ENCODE measurements around the gene PALD1.
A peak's percentile ranks its signal among the peaks of the same experiment; 100 is the strongest.

The PALD1 gene

GRCh38 chr10:70557086-70557845 lies 78.7 kb downstream of the PALD1 start:
- no peak for DNase-seq (ENCODE audit: low read depth in 2 of 2)

- DNase-seq (ENCODE audit: low read depth in 2 of 2) = no peak
Observed at GRCh38 chr10:70557876-70558275, 79.3 kb downstream of the PALD1 start.

DNA sequence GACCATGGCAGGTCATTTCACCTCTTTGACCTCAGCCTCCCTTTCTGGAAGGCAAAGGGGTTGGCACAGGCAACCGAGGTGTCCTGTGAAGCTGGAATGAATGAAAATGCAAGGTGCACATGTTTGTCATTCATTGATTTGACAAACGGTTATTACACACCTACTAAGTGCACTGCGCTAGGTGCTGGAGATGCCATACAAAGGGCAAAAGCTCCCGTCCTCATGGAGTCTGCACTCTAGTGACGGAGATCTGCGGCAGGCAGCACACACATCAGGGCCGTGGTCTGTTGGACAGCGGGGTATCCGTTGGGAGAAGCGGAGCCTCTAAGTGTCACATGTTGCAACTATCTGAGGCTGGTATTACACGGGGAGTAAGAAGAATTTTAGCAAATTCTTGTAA lies 79.7 kb downstream of the PALD1 start:
- DNase-seq (ENCODE audit: low read depth in 2 of 2) = no peak

DNA sequence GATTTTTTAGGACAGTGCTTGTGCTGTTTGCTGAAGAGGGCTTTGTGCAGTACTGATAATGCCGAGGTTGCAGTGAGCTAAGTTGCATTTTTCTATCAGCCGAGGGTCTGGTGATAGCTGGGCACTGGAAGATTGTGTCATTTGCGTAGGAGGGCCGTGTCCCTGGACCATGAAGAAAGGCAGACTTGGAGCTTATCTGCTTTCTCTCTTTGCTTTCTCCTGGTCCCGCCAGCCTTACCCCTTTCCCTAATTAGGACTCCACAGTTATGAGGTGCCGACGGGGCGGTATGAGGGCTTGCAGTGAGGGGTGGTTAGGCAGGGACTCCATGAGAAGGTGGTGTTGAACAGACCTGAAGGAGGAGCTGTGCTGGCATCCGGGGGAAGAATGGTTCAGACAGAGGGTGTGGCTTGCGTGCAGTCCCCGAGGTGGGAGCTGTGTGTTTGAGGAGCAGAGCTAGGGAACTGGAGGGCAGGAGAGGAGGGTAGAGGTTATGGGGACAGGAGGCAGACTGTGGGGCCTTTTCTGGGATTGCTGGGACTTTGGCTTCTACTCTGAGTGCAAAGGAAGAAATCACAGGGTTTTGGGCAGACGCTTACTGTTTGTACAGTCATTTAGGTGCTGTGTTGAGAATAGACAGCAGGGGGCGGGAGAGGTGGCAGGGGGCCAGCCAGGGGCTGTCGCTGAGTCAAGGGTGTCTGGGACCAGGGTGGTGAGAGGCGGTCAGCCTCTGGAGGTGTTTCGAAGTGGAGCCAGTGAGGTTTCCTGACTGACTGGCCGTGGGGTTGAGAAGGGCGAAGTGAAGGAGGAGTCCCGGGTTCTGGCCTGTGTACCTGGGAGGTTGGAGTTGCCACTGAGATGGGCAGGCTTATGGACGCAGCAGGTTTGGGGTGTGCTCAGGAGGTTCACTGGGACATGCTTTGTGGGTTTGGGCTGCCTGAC lies 80.6 kb downstream of the PALD1 start:
- peak; percentile 58 to 64 for DNase-seq (ENCODE audit: low read depth in 2 of 2)

DNA sequence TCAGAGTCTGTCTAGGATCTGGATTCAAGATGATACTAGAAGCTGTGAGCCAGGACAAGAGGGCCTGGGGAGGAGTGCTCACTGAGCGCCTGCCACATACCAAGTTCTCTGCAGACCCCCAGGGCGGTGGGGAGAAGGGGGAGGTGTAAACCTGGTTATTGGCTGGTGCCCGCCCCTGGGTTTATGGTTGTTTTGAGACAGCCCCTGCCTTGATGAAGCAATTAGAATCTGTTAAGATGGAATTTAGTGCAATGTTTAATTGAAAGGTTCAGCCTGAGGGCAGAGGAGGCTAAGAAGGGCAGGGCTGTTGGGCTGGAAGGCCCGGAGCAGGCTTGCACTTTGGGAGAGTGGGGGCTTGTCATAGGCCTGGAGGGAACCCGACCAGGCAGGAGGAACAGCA lies 81.3 kb downstream of the PALD1 start:
- DNase-seq (ENCODE audit: low read depth in 2 of 2) = no peak

- DNase-seq (ENCODE audit: low read depth in 2 of 2) = no peak
Observed at GRCh38 chr10:70560511-70560941, 82.0 kb downstream of the PALD1 start.

GRCh38 chr10:70561070-70561469 lies 82.5 kb downstream of the PALD1 start:
- no peak for DNase-seq (ENCODE audit: low read depth in 2 of 2)

DNA sequence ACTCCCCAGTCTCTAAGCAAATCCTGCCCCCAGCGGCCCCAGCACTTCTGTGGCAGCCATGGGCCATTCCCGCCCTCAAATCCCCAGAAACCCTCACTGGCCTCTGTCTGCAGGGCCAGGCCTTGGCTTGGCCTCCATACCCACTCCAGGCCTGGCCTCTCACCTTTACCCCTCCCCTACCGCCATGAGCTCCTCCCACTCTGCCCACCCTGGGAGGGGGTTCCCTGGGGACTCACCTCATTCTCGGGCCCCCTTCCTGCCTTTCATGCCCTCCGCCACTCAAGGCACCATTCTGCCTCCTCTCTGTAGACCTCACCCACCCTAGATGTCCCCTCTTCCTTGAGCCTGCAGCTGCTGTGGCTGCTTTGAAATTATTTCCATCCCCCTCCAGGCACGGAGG lies 83.0 kb downstream of the PALD1 start:
- DNase-seq (ENCODE audit: low read depth in 2 of 2) = no peak

DNA sequence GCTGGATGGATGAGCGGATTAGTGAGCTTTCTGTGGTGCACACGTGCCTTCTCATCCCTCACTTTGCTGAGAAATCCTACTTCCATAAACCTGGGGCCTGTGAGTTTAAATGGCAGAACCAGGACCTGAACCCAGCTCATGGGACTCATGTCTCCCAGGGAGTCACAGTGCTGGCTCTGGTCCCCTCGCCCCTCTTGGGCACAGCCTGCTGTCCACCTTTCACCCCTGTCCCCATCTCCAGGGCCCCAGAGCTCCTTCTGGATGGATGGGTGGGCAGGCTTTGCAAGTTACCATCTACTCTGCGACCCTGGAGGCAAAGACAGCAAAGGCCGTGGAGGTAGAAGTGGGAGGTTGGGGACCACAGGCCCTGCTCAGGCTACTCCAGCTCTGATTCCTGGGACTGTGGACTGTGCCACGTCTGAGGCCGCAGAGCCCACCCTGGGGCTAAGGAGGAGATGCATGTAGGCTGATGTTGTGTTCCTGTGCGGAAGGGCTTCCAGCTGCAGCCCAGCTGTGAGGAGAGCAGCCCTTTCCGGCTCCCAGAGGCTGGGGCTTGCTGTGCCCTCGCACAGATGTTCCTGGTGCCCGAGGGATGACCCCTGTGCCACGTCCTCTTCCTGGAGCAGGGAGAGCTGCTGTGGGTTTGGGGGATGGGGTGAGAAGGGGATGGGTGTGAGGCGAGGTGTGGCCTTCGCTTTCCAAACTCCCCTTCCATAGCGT lies 83.6 kb downstream of the PALD1 start:
- DNase-seq (ENCODE audit: low read depth in 2 of 2) = no peak

DNA sequence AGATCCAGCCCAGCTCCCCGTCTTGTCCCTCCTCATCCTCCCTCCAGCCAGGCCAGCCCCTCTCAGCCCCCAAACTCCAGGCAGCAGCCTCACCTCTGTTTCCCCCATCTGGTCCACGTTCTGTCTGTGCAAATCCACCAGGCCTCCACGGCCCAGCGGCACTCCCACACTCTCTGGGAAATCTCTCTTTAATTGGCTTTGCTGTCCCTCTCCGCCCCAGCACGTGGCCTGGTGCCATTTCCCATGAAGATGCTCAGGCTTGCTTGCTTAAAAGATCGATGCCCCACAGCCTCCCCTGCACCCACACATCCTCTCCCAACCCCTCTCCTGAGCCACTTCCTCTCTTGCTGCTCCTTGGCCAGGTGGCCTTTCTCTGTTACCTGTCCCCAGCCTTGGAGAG lies 84.7 kb downstream of the PALD1 start:
- no peak for DNase-seq (ENCODE audit: low read depth in 2 of 2)

- no peak for DNase-seq (ENCODE audit: low read depth in 2 of 2)
Observed at GRCh38 chr10:70564113-70564725, 85.7 kb downstream of the PALD1 start.

- no peak for DNase-seq (ENCODE audit: low read depth in 2 of 2)
Observed at GRCh38 chr10:70564901-70565351, 86.4 kb downstream of the PALD1 start.

DNA sequence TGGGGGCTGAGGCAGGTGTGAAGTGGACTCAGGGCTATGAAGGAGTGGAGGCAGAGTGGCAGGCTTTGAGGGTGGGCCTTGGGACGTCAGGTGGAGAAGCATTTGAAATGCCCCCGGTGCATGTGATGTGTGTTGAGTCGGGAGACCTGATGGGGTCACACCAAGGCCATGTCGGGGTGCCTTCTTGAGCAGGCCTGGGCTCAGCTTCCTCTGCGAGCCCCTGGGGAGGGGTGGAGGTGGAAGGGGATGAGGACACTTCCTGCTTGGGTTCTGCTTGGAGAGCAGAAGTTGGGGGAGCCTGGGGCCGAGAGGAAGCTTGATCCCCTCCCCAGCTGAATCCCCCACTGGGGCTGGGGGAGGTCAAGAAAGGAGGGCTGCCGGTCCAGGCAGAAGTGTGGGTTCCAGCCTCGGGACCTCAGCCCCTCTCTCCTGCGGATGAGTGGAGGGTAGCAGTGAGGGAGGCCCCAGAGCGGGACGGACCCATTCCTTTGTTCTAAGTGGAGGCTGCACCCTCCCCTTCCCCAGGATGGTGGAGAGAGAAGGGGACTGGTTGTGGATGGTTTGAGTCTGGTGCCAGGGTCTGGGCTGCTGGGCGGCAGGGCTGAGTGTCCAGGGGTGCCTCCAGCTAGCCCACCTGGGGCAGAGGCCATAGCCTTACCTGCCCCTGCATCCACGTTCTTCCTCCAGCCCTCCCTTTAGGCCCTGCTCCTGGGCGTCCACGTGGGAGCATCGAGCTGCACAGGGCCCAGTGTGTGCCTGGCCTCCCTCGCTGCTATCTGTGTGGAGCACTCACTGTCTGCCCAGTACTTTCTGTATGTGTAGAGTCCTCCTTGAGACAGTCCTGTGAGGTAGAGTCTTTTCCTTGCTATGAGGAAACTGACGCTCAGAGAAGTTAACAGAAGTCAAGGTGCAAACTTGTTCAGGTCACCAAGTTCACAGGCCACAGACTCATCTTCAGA lies 87.3 kb downstream of the PALD1 start:
- no peak for DNase-seq (ENCODE audit: low read depth in 2 of 2)

DNA sequence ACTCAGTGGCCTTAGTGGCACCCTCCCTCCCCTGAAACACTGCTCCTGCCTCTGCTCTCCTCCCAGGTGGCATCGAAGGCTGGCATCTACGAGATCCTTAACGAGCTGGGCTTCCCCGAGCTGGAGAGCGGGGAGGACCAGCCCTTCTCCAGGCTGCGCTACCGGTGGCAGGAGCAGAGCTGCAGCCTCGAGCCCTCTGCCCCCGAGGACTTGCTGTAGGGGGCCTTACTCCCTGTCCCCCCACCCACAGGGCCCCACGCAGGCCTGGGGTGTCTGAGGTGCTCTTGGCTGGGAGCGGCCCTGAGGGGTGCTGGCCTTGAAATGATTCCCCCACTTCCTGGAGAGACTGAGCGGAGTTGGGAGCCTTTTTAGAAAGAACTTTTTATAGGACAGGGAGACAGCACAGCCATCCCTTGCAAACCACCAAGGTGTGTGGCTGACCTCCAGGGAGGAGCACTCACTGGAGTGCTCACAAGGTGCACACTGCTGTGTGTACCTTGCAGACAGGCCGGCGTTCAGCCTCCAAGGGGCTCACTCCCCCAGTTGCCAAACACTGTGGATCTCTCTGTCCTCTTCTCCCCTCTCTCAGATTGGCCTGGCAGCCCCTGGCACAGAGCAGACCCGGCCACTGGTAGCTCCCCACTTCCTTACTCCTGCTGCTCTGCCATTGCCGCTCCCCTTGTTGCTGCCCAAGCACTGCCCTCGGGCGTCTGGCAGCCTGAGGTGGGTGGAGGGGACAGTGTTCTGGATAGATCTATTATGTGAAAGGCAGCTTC lies 88.1 kb downstream of the PALD1 start:
- no peak for DNase-seq (ENCODE audit: low read depth in 2 of 2)

DNA sequence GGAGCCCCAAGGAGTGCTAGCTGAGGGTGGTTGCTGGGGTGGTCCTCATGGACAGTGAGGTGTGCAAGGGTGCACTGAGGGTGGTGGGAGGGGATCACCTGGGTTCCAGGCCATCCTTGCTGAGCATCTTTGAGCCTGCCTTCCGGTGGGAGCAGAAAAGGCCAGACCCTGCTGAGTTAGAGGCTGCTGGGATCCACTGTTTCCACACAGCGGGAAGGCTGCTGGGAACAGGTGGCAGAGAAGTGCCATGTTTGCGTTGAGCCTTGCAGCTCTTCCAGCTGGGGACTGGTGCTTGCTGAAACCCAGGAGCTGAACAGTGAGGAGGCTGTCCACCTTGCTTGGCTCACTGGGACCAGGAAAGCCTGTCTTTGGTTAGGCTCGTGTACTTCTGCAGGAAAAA lies 89.0 kb downstream of the PALD1 start:
- DNase-seq (ENCODE audit: low read depth in 2 of 2) = no peak

DNA sequence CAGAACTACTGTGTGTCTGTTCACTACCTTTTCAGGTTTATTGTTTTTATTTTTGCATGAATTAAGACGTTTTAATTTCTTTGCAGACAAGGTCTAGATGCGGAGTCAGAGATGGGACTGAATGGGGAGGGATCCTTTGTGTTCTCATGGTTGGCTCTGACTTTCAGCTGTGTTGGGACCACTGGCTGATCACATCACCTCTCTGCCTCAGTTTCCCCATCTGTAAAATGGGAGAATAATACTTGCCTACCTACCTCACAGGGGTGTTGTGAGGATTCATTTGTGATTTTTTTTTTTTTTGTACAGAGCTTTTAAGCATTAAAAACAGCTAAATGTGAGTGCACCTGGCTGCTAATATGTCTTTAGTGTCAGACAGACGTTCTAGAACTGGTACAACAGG lies 89.5 kb downstream of the PALD1 start:
- no peak for DNase-seq (ENCODE audit: low read depth in 2 of 2)

GRCh38 chr10:70568781-70569495 lies 90.4 kb downstream of the PALD1 start:
- no peak for DNase-seq (ENCODE audit: low read depth in 2 of 2)

- DNase-seq (ENCODE audit: low read depth in 2 of 2) = no peak
Observed at GRCh38 chr10:70571236-70571635, 92.7 kb downstream of the PALD1 start.

Data from activated CD8-positive, alpha-beta memory T cell treated with anti-CD3 and anti-CD28 coated beads for 4 hours (primary cell).